ENCODE data around the gene POGLUT2. TPM values are rescaled to one million over a fixed set of nuclear protein-coding genes. Genes with fewer than 3 reads are reported as not detected.

Gene POGLUT2
- total and polyA plus RNA-seq, 10 of the 15 experiments (the other 5 are each of a cell fraction or from before 2014, with no cell fraction given) = 2.9 to 11.3 (median 7.6) TPM

DNA sequence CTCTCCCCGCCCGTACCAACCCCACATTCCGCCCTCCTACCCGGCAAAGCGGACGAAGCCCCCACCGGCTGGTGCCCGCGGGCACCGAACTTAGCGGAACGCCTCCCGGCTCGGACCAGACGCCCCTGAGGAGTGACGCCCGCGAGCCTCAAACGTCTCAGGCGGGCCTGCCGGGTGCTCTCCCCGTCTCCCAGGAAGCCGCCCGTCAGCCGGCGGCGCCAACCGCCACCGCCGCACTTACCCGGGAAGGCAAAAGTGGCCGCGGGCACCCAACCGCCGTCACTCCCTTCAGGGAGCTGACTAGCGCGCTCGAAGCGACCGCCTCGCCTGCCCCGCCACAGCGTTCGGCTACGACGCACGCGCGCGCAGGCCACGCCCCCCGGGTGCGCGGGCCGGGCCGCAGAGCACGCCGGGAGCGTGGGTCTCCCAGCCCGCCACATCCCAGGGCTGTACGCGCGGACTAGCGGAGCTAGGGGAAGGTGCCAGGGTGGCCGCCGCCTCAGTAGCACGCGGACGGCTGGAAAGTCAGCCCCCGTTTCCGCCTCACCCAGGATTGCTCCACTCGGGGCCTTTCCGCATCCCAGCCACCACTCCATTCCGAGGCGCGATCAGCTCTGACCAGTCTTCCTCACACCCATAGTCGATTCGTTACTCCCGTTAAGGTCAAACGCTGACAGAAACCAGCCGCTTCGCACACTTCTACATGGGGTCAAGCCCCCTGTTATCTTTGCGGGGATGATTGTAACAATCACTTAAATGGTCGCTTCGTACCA lies 25.1 kb downstream of the POGLUT2 start, which contains the start of gene TEX30 (continued):
- TF ChIP-seq, protein P1, sequence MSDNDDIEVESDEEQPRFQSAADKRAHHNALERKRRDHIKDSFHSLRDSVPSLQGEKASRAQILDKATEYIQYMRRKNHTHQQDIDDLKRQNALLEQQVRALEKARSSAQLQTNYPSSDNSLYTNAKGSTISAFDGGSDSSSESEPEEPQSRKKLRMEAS (IDR thresholded peaks at IDR 0.05; ENCODE audit: low read depth, low read length) = peak; percentile 81
- TF ChIP-seq SUPT20H (IDR thresholded peaks at IDR 0.05; ENCODE audit: borderline replicate concordance, control insufficient read depth, low read depth, low read length) (no peak), SMAD5 (IDR thresholded peaks at IDR 0.05; ENCODE audit: low read depth) (peak; percentile 94)
- TF ChIP-seq, protein P2, sequence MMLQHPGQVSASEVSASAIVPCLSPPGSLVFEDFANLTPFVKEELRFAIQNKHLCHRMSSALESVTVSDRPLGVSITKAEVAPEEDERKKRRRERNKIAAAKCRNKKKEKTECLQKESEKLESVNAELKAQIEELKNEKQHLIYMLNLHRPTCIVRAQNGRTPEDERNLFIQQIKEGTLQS (IDR thresholded peaks at IDR 0.05; ENCODE audit: borderline replicate concordance, extremely low read depth, low read depth, low read length) = no peak

DNA sequence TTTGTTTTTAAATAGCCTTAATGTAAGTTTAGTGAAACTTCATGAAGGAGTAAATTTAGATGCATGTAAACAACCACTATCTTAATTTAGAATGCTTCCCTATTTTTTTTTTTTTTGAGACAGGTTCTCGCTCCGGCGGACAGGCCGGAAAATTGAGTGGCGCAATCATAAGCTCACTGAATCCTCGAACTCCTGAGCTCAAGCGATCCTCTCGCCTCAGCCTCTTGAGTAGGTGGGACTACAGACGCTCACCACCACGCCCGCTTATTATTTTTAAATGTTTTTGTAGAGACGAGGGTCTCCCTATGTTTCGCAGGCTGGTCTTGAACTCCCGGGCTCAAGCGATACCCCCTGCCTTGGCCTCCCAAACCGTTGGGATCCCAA lies 26.7 kb downstream of the POGLUT2 start:
- Histone ChIP-seq H3K4me2 (ENCODE audit: control insufficient read depth, insufficient read depth) (peak overlapping the region; percentile 85), H3K9me3 (replicated peaks; ENCODE audit: control insufficient read depth, insufficient read depth, low read length) (no peaks in the 10 kb centered on the region), H3K36me3 (ENCODE audit: control insufficient read depth in 2 of 2, insufficient read depth in 2 of 2, low read length in 1 of 2) (no peaks in the 10 kb centered on the region), H3K4me3 (peak overlapping the region; percentile 89; the same call in 1 of the 2 replicates), H3K4me1 (ENCODE audit: control insufficient read depth, insufficient read depth, low read length) (peaks cover 11% of the 10 kb centered on the region), H3K27ac (ENCODE audit: control insufficient read depth, insufficient read depth) (no peak overlapping the region), H2AFZ (ENCODE audit: control insufficient read depth, low read depth, low read length) (no peak overlapping the region), H4K20me1 (ENCODE audit: control insufficient read depth, insufficient read depth) (no peaks in the 10 kb centered on the region), H3K79me2 (ENCODE audit: control insufficient read depth, insufficient read depth, low read length) (peaks cover 11% of the 10 kb centered on the region), H3K9ac (ENCODE audit: control insufficient read depth, insufficient read depth, low read length) (no peak overlapping the region), H3K27me3 (replicated peaks in 1 of 2; ENCODE audit: control insufficient read depth in 2 of 2, insufficient read depth in 2 of 2, low read length in 1 of 2) (no peaks in the 10 kb centered on the region)
- in situ Hi-C loops (cut with MboI) = no loop called here
- TF ChIP-seq GATAD2B (conservative IDR thresholded peaks at IDR 0.05; ENCODE audit: low read depth) (no peak), NR2C2 (IDR thresholded peaks at IDR 0.05; ENCODE audit: borderline replicate concordance, control insufficient read depth, insufficient read length, low read depth) (no peak), ASH2L (IDR thresholded peaks at IDR 0.05; ENCODE audit: borderline replicate concordance, low read depth) (no peak), TBL1XR1 (IDR thresholded peaks at IDR 0.05; ENCODE audit: low read depth, low read length) (no peak), IRF4 (IDR thresholded peaks at IDR 0.05; ENCODE audit: low read depth, low read length) (no peak)
- POLR2A ChIA-PET = interaction anchor here (0.6 to 1.6 kb wide), 5 partner anchors 10 to 251 kb away, joined by 3 to 4 read pairs (median 3); no protein-coding TSS in a partner anchor
- DNase-seq (ENCODE audit: low read depth, low spot score) = no peak
- FAIRE-seq = no peak
- no peak for ATAC-seq
- RAD21 ChIA-PET (ENCODE audit: unreplicated experiment) = no interaction called here
- CTCF ChIA-PET = interaction anchor here (1.0 to 1.8 kb wide), 3 partner anchors 42 to 193 kb away, joined by 3 to 5 read pairs (median 3); partner anchors contain the start of gene ERCC5
- BruUV-seq (replicated peaks) = no TSS peak
- 98% methylated on average over 16 of the region's 16 CpGs for WGBS (ENCODE audit: insufficient coverage, insufficient replicate concordance, low lambda C conversion rate, missing lambda C conversion rate)
- SMC1A ChIA-PET (ENCODE audit: uncharacterized antibody, unreplicated experiment) = interaction anchor here (0.6 to 4.9 kb wide), 2 partner anchors 28 to 966 kb away, joined by 3 to 22 read pairs; partner anchors contain the start of genes BIVM and POGLUT2
- intact Hi-C loops (cut with micrococcal nuclease; ENCODE audit: unreplicated experiment) = loop anchor here (2.0 to 5.0 kb wide), 2 partner anchors 40 to 175 kb away; partner anchors contain the start of gene TPP2
